CD4-positive, alpha-beta T cell treated with Interferon alpha-2 for 1 hour (primary cell): ENCODE data around the gene AQP11.

Source experiments
- DNase-seq, 2 donors: peaks; one replicate each; pipeline ENCODE4 v3.0.0-alpha.2; 2020 to 2022

The AQP11 gene

DNA sequence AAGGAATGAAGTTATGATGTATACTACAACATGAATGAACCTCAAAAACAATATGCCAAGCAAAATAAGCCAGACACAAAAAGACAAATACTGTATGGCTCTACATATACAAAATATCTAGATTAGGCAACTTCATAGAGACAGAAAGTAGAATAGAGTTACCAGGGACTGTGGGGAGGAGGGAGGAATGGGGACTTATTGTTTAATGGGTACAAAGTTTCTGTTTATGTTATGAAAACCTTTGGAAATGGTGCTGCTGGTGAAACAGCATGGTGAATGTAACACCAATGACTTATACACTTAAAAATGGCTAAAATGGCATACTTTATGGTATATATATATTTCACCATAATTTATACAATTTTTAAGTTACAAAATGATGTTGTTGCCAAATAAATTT lies 4.1 kb downstream of the AQP11 start:
- no peak for DNase-seq

GRCh38 chr11:77596626-77597025 lies 6.9 kb downstream of the AQP11 start:
- no peak for DNase-seq

DNA sequence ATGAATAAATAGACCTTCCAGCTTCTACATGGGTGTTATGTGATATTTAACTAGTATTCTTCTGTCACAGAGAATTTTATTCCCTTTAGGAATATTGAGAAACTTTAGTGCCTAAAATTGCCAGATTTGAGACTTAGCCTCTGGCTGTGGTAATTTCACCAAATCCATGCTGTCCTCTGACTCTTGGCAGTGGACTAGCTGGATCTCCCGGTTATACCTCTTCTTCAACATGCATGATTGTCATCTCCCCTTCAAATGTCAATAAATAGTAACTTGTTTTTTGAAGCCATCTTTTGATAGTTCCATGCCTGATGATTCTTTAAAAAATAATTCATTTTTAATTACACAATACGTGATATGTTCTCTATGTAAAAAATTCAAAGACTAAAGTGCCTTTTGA lies 8.4 kb downstream of the AQP11 start:
- no peak for DNase-seq

GRCh38 chr11:77602381-77603088 lies 12.8 kb downstream of the AQP11 start:
- DNase-seq, result no peak

DNA sequence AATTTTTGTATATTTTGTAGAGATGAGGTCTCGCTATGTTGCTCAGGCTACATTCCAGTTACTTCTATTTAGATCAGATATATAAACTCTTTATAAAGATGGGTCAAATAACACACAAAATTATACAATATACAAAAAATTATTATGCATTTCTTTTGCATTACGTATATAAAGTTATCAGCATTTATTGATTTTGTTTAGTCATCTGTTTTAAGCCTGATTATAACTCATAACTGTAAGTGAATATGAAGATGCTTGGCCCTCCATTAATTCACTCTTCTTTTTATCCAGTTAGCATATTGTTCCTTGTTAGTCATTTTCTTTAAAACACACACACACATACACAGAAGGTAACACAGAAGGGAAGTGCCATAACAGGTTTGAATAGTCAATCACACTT lies 14.5 kb downstream of the AQP11 start:
- no peak for DNase-seq

DNA sequence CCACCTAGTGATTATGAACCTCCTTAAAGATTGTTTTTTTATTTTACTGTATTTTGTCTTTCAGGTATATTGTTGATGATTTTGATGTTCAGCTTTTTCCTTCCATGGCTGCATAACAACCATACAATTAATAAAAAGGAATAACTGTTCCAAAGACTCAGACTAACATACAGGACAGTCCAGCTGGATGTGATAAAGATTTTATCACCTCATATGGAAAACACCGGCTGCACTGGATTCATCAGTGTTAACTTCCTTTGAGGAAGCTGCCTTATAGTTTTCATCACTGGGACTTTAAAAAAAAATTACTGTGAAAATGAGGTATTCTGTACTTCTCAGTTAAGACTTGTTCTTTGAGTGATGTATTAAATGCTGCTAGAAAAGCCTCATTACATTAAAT lies 19.5 kb downstream of the AQP11 start:
- no peak for DNase-seq

- no peak for DNase-seq
These were observed 22.2 kb downstream of the AQP11 start for GRCh38 chr11:77611921-77612320.

- no peak for DNase-seq
These were observed 28.1 kb downstream of the AQP11 start for GRCh38 chr11:77617892-77618291.

- peak in 1 of 2 donors; percentile 62 for DNase-seq
These were observed 29.9 kb downstream of the AQP11 start for GRCh38 chr11:77619576-77620198.

GRCh38 chr11:77630157-77630710 lies 40.5 kb downstream of the AQP11 start:
- DNase-seq, result no peak

DNA sequence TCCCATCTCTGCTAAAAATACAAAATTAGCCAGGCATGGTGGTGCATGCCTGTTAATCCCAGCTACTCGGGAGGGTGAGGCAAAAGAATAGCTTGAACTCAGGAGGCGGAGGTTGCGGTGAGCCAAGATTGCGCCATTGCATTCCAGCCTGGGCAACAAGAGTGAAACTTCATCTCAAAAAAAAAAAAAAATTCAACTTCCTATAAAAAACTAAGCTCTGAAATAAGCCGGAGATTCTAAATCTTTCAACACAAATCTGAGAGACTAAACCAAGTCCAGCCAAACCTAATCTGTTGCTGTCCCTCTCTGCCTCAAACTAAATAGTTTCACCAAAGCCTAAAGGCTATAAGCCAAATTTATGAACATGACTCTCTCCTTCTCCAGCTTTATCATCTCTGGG lies 44.2 kb downstream of the AQP11 start:
- peak in 1 of 2 donors; percentile 24 for DNase-seq

GRCh38 chr11:77636731-77637344 lies 47.1 kb downstream of the AQP11 start:
- DNase-seq, result peak in 1 of 2 donors; percentile 2

DNA sequence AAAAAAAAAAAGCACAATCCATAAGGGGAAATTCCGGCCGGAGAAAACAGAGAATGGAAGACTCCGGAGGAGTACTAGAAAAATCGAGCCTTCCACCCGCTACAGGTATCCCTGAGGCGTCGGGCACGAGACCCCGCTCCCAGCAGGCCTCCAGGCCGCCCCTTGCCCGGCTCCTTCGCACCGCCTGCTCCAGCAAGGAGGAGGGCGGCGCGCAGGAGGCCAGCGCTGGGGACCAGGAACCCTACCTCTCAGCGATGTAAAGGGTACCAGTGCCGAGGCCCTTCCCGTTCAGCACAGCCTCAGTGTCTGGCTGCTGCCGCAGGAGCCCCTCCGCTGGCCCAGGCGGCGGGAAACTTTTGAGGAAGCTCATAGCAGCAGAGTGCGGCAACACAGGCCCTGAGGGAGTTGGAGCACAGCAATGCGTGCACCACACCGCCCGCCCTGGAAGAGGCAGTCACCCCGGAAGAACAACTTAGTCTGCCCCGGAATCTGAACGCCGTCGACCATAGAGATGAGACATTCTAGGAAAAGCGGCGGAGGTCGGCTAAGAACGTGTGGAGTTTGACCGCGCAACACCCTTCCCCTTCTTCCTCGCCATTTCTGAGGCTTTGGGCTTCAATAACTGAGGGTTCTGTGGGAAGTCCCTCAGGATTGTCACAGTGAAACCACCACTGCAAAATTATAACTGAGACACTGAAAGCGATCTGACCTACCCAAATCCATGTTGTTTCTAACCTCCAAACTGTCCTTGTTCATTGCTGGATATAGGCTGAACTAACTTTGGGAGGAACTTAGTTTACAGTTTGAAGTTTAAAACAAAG lies 47.8 kb downstream of the AQP11 start, which contains the start of gene CLNS1A:
TSS of gene CLNS1A (minus strand) at position 450 of the 821 bp plus-strand sequence. CDS start at position 370, 80 bp downstream.
- peak; percentile 79 to 83 for DNase-seq

DNA sequence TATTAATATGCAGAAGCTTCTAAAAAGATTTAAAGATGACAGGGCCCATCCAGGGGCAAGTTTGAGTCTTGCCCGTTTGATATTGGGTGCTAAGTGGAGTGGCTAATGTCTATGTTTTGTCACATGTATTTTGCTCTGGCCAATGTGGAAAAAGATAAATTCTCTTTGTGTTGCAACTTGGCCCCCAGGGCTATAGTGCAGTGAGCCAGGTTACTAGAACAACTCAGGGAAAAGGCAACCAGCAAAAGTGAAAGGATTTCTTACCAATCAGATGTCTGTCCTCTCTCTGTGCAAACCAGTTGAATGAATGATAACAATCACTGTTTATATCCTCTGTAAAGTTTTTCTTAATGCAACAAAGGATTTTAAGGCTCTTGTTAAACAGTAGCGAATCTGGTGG lies 52.5 kb downstream of the AQP11 start:
- no peak for DNase-seq

DNA sequence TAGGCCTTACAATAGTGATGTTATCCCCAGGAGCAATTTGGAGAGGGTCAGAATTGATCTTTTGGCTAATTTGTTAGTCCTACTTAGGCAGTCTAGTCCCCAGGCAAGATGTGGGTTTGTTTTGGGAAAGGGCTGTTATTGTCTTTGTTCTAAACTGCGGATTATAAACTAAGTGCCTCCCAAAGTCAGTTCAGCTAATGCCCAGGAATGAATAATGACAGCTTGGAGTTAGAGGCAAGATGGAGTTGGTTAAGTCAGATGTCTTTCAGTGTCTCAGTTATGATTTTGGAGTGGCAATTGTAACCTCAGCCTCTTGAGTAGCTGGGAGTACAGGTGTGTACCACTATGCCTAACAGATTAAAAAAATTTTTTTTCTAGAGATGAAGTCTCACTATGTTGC lies 55.1 kb downstream of the AQP11 start:
- DNase-seq, result no peak

- DNase-seq, result no peak
These were observed 58.0 kb downstream of the AQP11 start for GRCh38 chr11:77647654-77648305.

- DNase-seq, result no peak
These were observed 60.4 kb downstream of the AQP11 start for GRCh38 chr11:77650123-77650522.

DNA sequence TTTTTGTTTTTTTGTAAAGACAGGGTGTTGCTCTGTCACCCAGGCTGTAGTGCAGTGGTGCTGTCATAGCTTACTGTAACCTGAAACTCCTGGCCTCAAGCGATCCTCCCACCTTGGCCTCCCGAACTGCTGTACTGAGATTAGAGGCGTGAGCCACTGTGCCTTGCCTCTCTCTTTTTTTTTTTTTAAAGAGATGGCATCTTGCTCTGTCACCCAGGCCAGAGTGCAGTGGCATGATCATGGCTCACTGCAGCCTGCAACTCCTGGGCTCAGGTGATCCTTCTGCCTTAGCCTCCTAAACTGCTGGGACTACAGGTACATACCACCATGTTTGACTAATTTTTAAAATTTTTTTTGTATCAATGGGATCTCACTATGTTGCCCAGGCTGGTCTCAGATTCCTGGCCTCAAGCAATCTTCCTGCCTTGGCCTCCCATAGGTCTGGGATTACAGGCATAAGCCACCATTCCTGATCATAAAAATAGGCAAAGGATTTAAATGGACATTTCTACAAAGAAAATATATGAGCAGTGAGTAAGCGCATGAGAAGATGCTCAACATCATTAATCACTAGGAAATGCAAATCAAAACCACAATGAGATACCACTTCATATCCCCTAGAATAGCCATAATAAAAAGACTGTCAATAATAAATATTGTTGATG lies 65.1 kb downstream of the AQP11 start:
- no peak for DNase-seq

- no peak for DNase-seq
These were observed 66.6 kb downstream of the AQP11 start for GRCh38 chr11:77656362-77656761.

DNA sequence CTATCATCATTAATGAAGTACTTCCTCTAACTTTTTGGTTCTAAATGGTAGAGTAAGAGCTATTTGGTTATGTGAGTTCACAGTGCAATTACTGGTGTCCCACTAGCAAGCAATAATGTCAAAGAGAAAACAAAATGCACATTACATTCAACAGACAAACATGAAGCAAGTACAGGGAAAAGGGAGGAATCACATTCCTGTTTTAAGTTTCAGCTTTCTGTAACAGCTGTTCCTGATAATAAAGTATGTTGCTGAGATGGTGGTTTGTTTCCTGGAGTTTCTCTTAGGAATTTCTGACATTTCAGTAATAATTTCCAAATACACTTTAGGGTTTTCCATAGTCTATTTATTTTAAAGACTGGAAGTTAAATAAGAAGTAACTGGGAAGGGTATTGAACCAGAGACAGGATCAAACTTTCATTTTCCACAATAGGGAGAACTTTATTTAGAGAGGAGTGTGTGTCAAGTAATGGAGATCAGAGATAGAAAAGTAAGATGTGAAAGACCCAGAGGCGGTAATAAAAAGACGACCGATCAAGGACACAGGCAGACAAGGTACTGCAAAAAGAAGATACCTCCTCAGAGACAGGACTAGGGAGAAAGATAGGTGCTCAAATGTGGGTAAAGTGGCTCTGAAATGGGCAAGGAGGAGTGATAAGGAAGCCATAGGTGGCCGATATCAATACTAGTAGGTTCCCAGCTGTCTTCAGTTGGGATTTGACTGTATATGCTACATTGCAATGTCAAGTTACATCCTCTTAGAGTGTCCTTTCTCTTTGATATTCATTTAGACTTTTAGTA lies 68.7 kb downstream of the AQP11 start:
- no peak for DNase-seq
